B cell (primary cell): Measurements from ENCODE around the gene SEC31B. TPM values are rescaled to one million over a fixed set of nuclear protein-coding genes. Genes with fewer than 3 reads are reported as not detected.

ENCODE experiments used
- ATAC-seq: fragments of 200-7000 bp; cut with Tn5 transposase; one replicate; pipeline ENCODE4 v1.10.0; 2021; ENCODE audit warnings: low read depth, mild to moderate bottlenecking, moderate number of reproducible peaks, moderate library complexity
- CTCF ChIA-PET: fragments of 350-600 bp; sonication (Branson Sonifier 250); formaldehyde crosslinking; loops from one replicate; lab custom pipeline; 2021; ENCODE audit warnings: antibody characterized with exemption, inconsistent platforms; lab: Charles Lee
- POLR2A ChIA-PET: fragments of 350-600 bp; sonication (Branson Sonifier 250); formaldehyde crosslinking; loops from one replicate; lab custom pipeline; 2021; ENCODE audit warnings: antibody characterized with exemption; lab: Charles Lee
- DNase-seq: peaks from one replicate; pipeline ENCODE4 v3.0.0; 2013
- H2AFZ ChIP-seq: 2 replicates; pipeline ENCODE4 v1.6.1; 2012; ENCODE audit warnings: mild to moderate bottlenecking, low read depth, low read length; ENCODE audit not compliant: insufficient read depth, poor library complexity, severe bottlenecking
- H3K27ac ChIP-seq, 2 donors: 1 replicate in 1 of 2; 2 replicates in 1 of 2; pipeline ENCODE4 v1.5.1; 2012 to 2013; ENCODE audit warnings: low read length in 2 of 2, mild to moderate bottlenecking in 2 of 2, moderate library complexity in 1 of 2
- H3K27me3 ChIP-seq, 4 experiments: fragments of 200-600 bp in 1 of 4; sonication (generic) in 1 of 4; replicated peaks in 1 of 4; 1 replicate in 2 of 4; 2 replicates in 2 of 4; pipeline versions ENCODE4 v1.6.1 to v1.7.0; 2013 to 2016; ENCODE audit warnings: low read length in 3 of 4, mild to moderate bottlenecking in 2 of 4, mixed read lengths in 1 of 4, moderate library complexity in 1 of 4; ENCODE audit not compliant: insufficient read depth in 4 of 4, control insufficient read depth in 3 of 4; ENCODE audit errors: control extremely low read depth in 1 of 4
- H3K36me3 ChIP-seq, 2 experiments: replicated peaks in 1 of 2; 1 replicate in 1 of 2; 2 replicates in 1 of 2; pipeline versions ENCODE4 v1.6.1 to v1.7.1; 2013; ENCODE audit warnings: low read length in 1 of 2; ENCODE audit not compliant: insufficient read depth in 2 of 2, control insufficient read depth in 1 of 2; ENCODE audit errors: control extremely low read depth in 1 of 2, extremely low read depth in 1 of 2
- H3K4me1 ChIP-seq, 2 donors: fragments of 200-600 bp in 1 of 2; sonication (generic) in 1 of 2; 1 replicate in 1 of 2; 2 replicates in 1 of 2; pipeline versions ENCODE4 v1.5.1 to v1.6.1; 2013 to 2017; ENCODE audit warnings: low read length in 2 of 2; ENCODE audit not compliant: control insufficient read depth in 2 of 2, insufficient read depth in 2 of 2
- H3K4me2 ChIP-seq: replicated peaks from 2 replicates; pipeline ENCODE3; 2012; ENCODE audit warnings: mild to moderate bottlenecking, low read depth, low read length; ENCODE audit not compliant: poor library complexity, severe bottlenecking
- H3K4me3 ChIP-seq, 5 experiments: fragments of 200-600 bp in 1 of 5; sonication (generic) in 1 of 5; 1 replicate in 3 of 5; 2 replicates in 2 of 5; pipeline versions ENCODE4 v1.5.1 to v1.7.0; 2011 to 2016; ENCODE audit warnings: low read length in 4 of 5, mild to moderate bottlenecking in 4 of 5, low read depth in 2 of 5, control low read depth in 1 of 5, moderate library complexity in 1 of 5; ENCODE audit not compliant: insufficient read depth in 1 of 5; ENCODE audit errors: control extremely low read depth in 1 of 5, extremely low read depth in 1 of 5
- H3K79me2 ChIP-seq: fragments of 200-600 bp; sonication (generic); one replicate; pipeline ENCODE4 v1.6.0; 2016; ENCODE audit warnings: low read length; ENCODE audit not compliant: control insufficient read depth, insufficient read depth
- H3K9ac ChIP-seq: fragments of 200-600 bp; sonication (generic); 2 replicates; pipeline ENCODE4 v1.6.1; 2017; ENCODE audit warnings: mild to moderate bottlenecking, low read length, moderate library complexity
- H3K9me3 ChIP-seq, 3 donors: one replicate each; pipeline versions ENCODE4 v1.6.1 to v1.7.1; 2013; ENCODE audit warnings: low read length in 2 of 3; ENCODE audit not compliant: control insufficient read depth in 2 of 3, insufficient read depth in 1 of 3; ENCODE audit errors: control extremely low read depth in 1 of 3
- H4K20me1 ChIP-seq: 2 replicates; pipeline ENCODE4 v1.6.0; 2012; ENCODE audit warnings: mild to moderate bottlenecking, low read length; ENCODE audit not compliant: insufficient read depth, control insufficient read depth, poor library complexity, severe bottlenecking
- H3K27ac Mint-ChIP-seq: one replicate; pipeline ENCODE4 v1.8.0; 2021; ENCODE audit warnings: mixed read lengths
- H3K27me3 Mint-ChIP-seq: one replicate; pipeline ENCODE4 v1.8.0; 2021; ENCODE audit warnings: mixed read lengths
- H3K4me1 Mint-ChIP-seq: one replicate; pipeline ENCODE4 v1.8.0; 2021; ENCODE audit warnings: mixed read lengths
- H3K4me3 Mint-ChIP-seq: one replicate; pipeline ENCODE4 v1.8.0; 2021; ENCODE audit warnings: mixed read lengths
- H3K9me3 Mint-ChIP-seq: one replicate; pipeline ENCODE4 v1.8.0; 2022; ENCODE audit warnings: mixed read lengths; ENCODE audit not compliant: insufficient read depth
- CTCF ChIP-seq: fragments of 200-600 bp; IDR thresholded peaks from one replicate; pipeline ENCODE4 v1.8.0; 2022; ENCODE audit warnings: antibody characterized with exemption, mild to moderate bottlenecking
- EZH2 ChIP-seq: IDR thresholded peaks from 2 replicates; pipeline ENCODE4 v1.6.1; 2012; ENCODE audit warnings: borderline replicate concordance, low read depth, mild to moderate bottlenecking, moderate library complexity, low read length; ENCODE audit not compliant: insufficient read depth, poor library complexity, severe bottlenecking
- WGBS: methylation state at CpG from one replicate; pipeline ENCODE4 v1.1.5; 2013; ENCODE audit warnings: missing lambda C conversion rate; ENCODE audit not compliant: insufficient coverage; 5-methylcytosine and 5-hydroxymethylcytosine counted together
- intact Hi-C: fragments of 100-400 bp; cut with micrococcal nuclease; formaldehyde crosslinking; loops from one replicate; pipeline ENCODE4 v1.10.0; 2022
- polyA plus RNA-seq: library from polyadenylated mRNA; depleted of rRNA; stranded (reverse); fragments of >200 nt; gene quantifications from 2 replicates; pipeline ENCODE4 v1.2.3, GENCODE V29; 2012
- total RNA-seq, 2 donors: library from RNA; stranded (reverse); fragments of 120-200 nt in 1 of 2; gene quantifications; 1 replicate in 1 of 2; 2 replicates in 1 of 2; pipeline versions ENCODE4 v1.2.3 to v1.2.4, GENCODE V29; 2013 to 2022

SEC31B gene
- total and polyA plus RNA-seq, 2 donors (not counting 1 experiment from before 2014, with no cell fraction given), result 36.3 to 45.7 TPM

- Histone ChIP-seq H3K36me3 (peaks cover 12 to 25% of the 10 kb centered on the region in 2 experiments), H3K4me2 (peak overlapping the region; percentile 88), H3K27ac (peak overlapping the region; percentile 65 to 83), H3K9me3 (no peaks in the 10 kb centered on the region), H4K20me1 (peaks cover 5% of the 10 kb centered on the region), H3K27me3 (no peaks in the 10 kb centered on the region), H3K9ac (peak overlapping the region; percentile 92), H3K4me1 (peaks cover 16 to 21% of the 10 kb centered on the region in 2 donors), H3K4me3 (peak overlapping the region; percentile 65 to 98 (median 81)), H3K79me2 (peaks cover 21% of the 10 kb centered on the region), H2AFZ (peak overlapping the region; percentile 97)
- peaks cover 33% of the 10 kb centered on the region for H3K4me1 Mint-ChIP-seq
- ChIA-PET CTCF (interaction anchor here (1.0 kb wide), 1 partner anchor 10 kb away, joined by 3 read pairs; no protein-coding TSS in a partner anchor), POLR2A (no interaction called here)
- intact Hi-C loops, result loop anchor here (2.0 kb wide), 1 partner anchor 384 kb away; the partner anchor contains the start of gene SLF2
- peak overlapping the region; percentile 98 for H3K27ac Mint-ChIP-seq
- no peaks in the 10 kb centered on the region for H3K9me3 Mint-ChIP-seq
- ATAC-seq, result no peak
- H3K4me3 Mint-ChIP-seq, result peak overlapping the region; percentile 100
- no peaks in the 10 kb centered on the region for H3K27me3 Mint-ChIP-seq
- WGBS, result 0% methylated on average over 14 of the region's 18 CpGs
- TF ChIP-seq EZH2, result no peak
- TF ChIP-seq CTCF, result no peak
- peak; percentile 47 for DNase-seq
These were observed 9.3 kb upstream of the SEC31B start for GRCh38 chr10:100528921-100529474.
